HG03521 (cell line): ENCODE measurements around the gene RSF1.

ENCODE experiments used
- ATAC-seq: cut with Tn5 transposase; IDR thresholded peaks from one replicate; pipeline ENCODE4 v1.9.1; 2021; ENCODE audit warnings: mild to moderate bottlenecking, moderate library complexity; ENCODE audit not compliant: unreplicated experiment

The RSF1 gene

GRCh38 chr11:77753230-77753629 lies 67.3 kb downstream of the RSF1 start:
- no peak for ATAC-seq

GRCh38 chr11:77752516-77752915 lies 68.0 kb downstream of the RSF1 start:
- ATAC-seq: no peak

GRCh38 chr11:77750394-77751156 lies 69.9 kb downstream of the RSF1 start:
- ATAC-seq: no peak

GRCh38 chr11:77749232-77749631 lies 71.3 kb downstream of the RSF1 start:
- ATAC-seq: no peak

GRCh38 chr11:77748266-77748665 lies 72.3 kb downstream of the RSF1 start:
- no peak for ATAC-seq

GRCh38 chr11:77747381-77747969 lies 73.0 kb downstream of the RSF1 start:
- ATAC-seq: no peak

- ATAC-seq: no peak
Measured at GRCh38 chr11:77736473-77736872, 84.0 kb downstream of the RSF1 start.

- no peak for ATAC-seq
Measured at GRCh38 chr11:77734890-77735289, 85.6 kb downstream of the RSF1 start.

- no peak for ATAC-seq
Measured at GRCh38 chr11:77732143-77732542, 88.4 kb downstream of the RSF1 start.

- no peak for ATAC-seq
Measured at GRCh38 chr11:77730789-77731188, 89.7 kb downstream of the RSF1 start.

- no peak for ATAC-seq
Measured at GRCh38 chr11:77729063-77729462, 91.5 kb downstream of the RSF1 start.

- ATAC-seq: no peak
Measured at GRCh38 chr11:77728203-77728786, 92.2 kb downstream of the RSF1 start.

GRCh38 chr11:77726524-77726923 lies 94.0 kb downstream of the RSF1 start:
- ATAC-seq: no peak

- ATAC-seq: no peak
Measured at GRCh38 chr11:77725433-77725832, 95.1 kb downstream of the RSF1 start.

GRCh38 chr11:77724636-77725035 lies 95.9 kb downstream of the RSF1 start:
- no peak for ATAC-seq

- ATAC-seq: no peak
Measured at GRCh38 chr11:77723024-77723423, 97.5 kb downstream of the RSF1 start.

- ATAC-seq: no peak
Measured at GRCh38 chr11:77710358-77710757, 110.2 kb downstream of the RSF1 start.

GRCh38 chr11:77705876-77706579 lies 114.5 kb downstream of the RSF1 start:
- no peak for ATAC-seq

GRCh38 chr11:77705195-77705875 lies 115.2 kb downstream of the RSF1 start:
- no peak for ATAC-seq

GRCh38 chr11:77704029-77704428 lies 116.5 kb downstream of the RSF1 start:
- ATAC-seq: no peak

GRCh38 chr11:77699425-77699824 lies 121.1 kb downstream of the RSF1 start:
- no peak for ATAC-seq
